ENCODE measurements around the gene ACAD11. TPM values are rescaled to one million over a fixed set of nuclear protein-coding genes. Genes with fewer than 3 reads are reported as not detected.

ACAD11 gene
- total RNA-seq, 2 experiments from 2014 or later, result 18.5 to 23.5 TPM

DNA sequence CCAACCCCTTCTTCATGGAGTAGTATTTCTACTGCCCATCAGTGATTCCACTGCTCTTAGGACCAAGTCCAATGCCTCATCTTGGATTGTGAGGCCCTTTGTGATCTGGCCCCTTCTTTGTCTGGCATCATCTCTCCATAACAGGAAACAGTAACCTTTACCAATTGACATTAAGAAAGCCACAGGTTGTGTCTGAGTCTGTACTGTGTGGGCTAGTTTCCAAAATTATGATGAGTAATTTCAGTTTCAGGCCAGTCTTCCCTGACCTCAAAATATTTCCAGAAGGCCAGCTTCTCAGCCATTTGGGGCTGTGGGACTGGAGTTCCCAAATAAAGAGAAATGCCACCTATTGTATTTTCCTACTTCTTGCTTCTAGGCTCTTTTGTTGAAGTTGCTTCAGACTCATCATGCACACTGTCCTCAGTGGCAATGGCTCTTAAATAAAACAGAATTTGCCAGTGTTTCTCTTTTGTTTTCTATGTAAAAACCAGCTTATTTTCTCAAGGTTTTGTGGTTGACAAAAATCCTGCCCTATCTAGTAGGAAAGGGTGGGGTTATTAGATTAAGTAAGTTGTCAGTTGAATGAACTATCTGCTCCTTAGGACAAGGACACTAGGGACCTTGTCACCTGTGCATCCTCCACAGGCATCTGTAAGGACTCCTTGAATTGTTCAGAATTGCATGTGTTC lies 109.6 kb downstream of the ACAD11 start:
- intact Hi-C loops (cut with micrococcal nuclease; ENCODE audit: unreplicated experiment), result no loop called here
- H3K27ac ChIP-seq (ENCODE audit: low read depth, low read length, poor library complexity, severe bottlenecking), result no peak overlapping the region
- ChIA-PET CTCF (ENCODE audit: unreplicated experiment) (no interaction called here), POLR2A (interaction anchor here (1.3 kb wide), 1 partner anchor 14 kb away, joined by 3 read pairs; no protein-coding TSS in a partner anchor)
- H3K4me3 ChIP-seq (ENCODE audit: low read depth, low read length, poor library complexity, severe bottlenecking), result no peak overlapping the region
- BruUV-seq (replicated peaks), result no TSS peak
- no peak for DNase-seq (ENCODE audit: low spot score)
- TF ChIP-seq EZH2phosphoT487 (IDR thresholded peaks at IDR 0.05; ENCODE audit: borderline replicate concordance, low read depth, low read length), result no peak
- TF ChIP-seq, protein P1, sequence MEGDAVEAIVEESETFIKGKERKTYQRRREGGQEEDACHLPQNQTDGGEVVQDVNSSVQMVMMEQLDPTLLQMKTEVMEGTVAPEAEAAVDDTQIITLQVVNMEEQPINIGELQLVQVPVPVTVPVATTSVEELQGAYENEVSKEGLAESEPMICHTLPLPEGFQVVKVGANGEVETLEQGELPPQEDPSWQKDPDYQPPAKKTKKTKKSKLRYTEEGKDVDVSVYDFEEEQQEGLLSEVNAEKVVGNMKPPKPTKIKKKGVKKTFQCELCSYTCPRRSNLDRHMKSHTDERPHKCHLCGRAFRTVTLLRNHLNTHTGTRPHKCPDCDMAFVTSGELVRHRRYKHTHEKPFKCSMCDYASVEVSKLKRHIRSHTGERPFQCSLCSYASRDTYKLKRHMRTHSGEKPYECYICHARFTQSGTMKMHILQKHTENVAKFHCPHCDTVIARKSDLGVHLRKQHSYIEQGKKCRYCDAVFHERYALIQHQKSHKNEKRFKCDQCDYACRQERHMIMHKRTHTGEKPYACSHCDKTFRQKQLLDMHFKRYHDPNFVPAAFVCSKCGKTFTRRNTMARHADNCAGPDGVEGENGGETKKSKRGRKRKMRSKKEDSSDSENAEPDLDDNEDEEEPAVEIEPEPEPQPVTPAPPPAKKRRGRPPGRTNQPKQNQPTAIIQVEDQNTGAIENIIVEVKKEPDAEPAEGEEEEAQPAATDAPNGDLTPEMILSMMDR (conservative IDR thresholded peaks at IDR 0.05; ENCODE audit: low read length), result no peak
- H3K9me2 ChIP-seq (ENCODE audit: insufficient read depth, low read length), result no peaks in the 10 kb centered on the region
- no peaks in the 10 kb centered on the region for H3K36me3 ChIP-seq (ENCODE audit: insufficient read depth, low read length)
- H2AFZ ChIP-seq (ENCODE audit: low read length), result peak overlapping the region; percentile 36; the same call in 1 of the 2 replicates
- no peak overlapping the region for H3K4me2 ChIP-seq (ENCODE audit: low read length)
- H4K20me1 ChIP-seq (ENCODE audit: insufficient read depth, low read length), result no peaks in the 10 kb centered on the region
- H3K9me3 ChIP-seq (ENCODE audit: low read length), result peaks cover 9% of the 10 kb centered on the region; the same call in 1 of the 2 replicates
- H3K4me1 ChIP-seq (ENCODE audit: insufficient read depth, low read length, poor library complexity, severe bottlenecking), result peaks cover 12% of the 10 kb centered on the region
- no peaks in the 10 kb centered on the region for H3K79me2 ChIP-seq (ENCODE audit: insufficient read depth, low read depth, low read length)

DNA sequence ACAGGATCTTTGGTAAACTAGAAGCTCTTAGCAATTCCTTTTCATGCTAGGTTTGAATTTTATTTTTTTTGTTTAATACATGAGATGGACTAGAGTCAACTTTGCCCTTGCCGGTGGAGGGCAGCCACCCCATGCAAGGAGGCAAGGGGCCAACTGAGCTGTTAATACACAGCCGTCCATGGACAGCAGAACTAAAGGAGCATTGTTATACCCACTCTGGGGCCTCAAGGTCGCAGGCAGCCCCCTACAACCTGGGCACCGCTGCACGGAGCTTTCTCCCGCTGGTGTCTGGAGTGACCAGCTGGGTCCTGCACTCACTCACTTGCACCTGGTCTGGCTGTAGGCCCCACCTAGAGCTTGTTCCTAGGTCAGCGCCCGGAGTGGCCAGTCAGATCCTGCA lies 110.4 kb downstream of the ACAD11 start:
- TF ChIP-seq, protein P1 (conservative IDR thresholded peaks at IDR 0.05; ENCODE audit: low read length), result no peak
- no peak for TF ChIP-seq EZH2phosphoT487 (IDR thresholded peaks at IDR 0.05; ENCODE audit: borderline replicate concordance, low read depth, low read length)
- Histone ChIP-seq H3K4me3 (ENCODE audit: low read depth, low read length, poor library complexity, severe bottlenecking) (no peak overlapping the region), H3K36me3 (ENCODE audit: insufficient read depth, low read length) (no peaks in the 10 kb centered on the region), H3K27ac (ENCODE audit: low read depth, low read length, poor library complexity, severe bottlenecking) (no peak overlapping the region), H3K79me2 (ENCODE audit: insufficient read depth, low read depth, low read length) (no peaks in the 10 kb centered on the region), H3K4me2 (ENCODE audit: low read length) (no peak overlapping the region), H3K9me2 (ENCODE audit: insufficient read depth, low read length) (no peaks in the 10 kb centered on the region), H4K20me1 (ENCODE audit: insufficient read depth, low read length) (no peaks in the 10 kb centered on the region), H3K4me1 (ENCODE audit: insufficient read depth, low read length, poor library complexity, severe bottlenecking) (peaks cover 12% of the 10 kb centered on the region), H2AFZ (ENCODE audit: low read length) (no peak overlapping the region), H3K9me3 (ENCODE audit: low read length) (peaks cover 9% of the 10 kb centered on the region; the same call in 1 of the 2 replicates)
- no peak for DNase-seq (ENCODE audit: low spot score)
- POLR2A ChIA-PET, result interaction anchor here (1.1 to 2.1 kb wide), 2 partner anchors 74 to 77 kb away, joined by 3 to 4 read pairs; no protein-coding TSS in a partner anchor
- intact Hi-C loops (cut with micrococcal nuclease; ENCODE audit: unreplicated experiment), result no loop called here
- CTCF ChIA-PET (ENCODE audit: unreplicated experiment), result no interaction called here
- BruUV-seq (replicated peaks), result no TSS peak

DNA sequence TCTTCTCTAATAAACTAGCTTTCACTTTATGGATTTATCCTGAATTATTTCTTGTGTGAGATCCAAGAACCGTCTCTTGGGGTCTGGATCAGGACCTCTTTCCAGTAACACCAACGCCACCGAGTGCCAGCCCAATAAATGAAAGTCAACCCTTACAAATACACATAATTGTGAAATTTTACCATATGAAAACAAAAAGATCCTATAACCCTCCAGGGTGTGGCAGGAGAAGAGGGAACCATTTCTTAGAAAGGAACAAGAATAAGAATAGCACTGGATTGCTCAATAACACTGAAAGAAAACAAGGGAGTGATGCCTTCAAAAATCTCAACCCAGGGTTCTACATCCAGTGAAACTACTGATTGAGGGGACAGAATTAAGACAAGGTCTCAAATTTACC lies 114.1 kb downstream of the ACAD11 start:
- no peak overlapping the region for H3K27ac ChIP-seq (ENCODE audit: low read depth, low read length, poor library complexity, severe bottlenecking)
- peaks cover 7% of the 10 kb centered on the region for H3K4me1 ChIP-seq (ENCODE audit: insufficient read depth, low read length, poor library complexity, severe bottlenecking)
- no peak for DNase-seq (ENCODE audit: low spot score)
- H2AFZ ChIP-seq (ENCODE audit: low read length), result no peak overlapping the region
- no peaks in the 10 kb centered on the region for H3K9me2 ChIP-seq (ENCODE audit: insufficient read depth, low read length)
- ChIA-PET POLR2A (interaction anchor here (0.6 kb wide), 1 partner anchor 1582 kb away, joined by 4 read pairs; no protein-coding TSS in a partner anchor), CTCF (ENCODE audit: unreplicated experiment) (no interaction called here)
- no peaks in the 10 kb centered on the region for H4K20me1 ChIP-seq (ENCODE audit: insufficient read depth, low read length)
- BruUV-seq (replicated peaks), result no TSS peak
- H3K36me3 ChIP-seq (ENCODE audit: insufficient read depth, low read length), result peaks cover under 1% of the 10 kb centered on the region; the same call in 1 of the 2 replicates
- TF ChIP-seq EZH2phosphoT487 (IDR thresholded peaks at IDR 0.05; ENCODE audit: borderline replicate concordance, low read depth, low read length), result no peak
- TF ChIP-seq, protein P1 (conservative IDR thresholded peaks at IDR 0.05; ENCODE audit: low read length), result no peak
- no peaks in the 10 kb centered on the region for H3K79me2 ChIP-seq (ENCODE audit: insufficient read depth, low read depth, low read length)
- H3K4me3 ChIP-seq (ENCODE audit: low read depth, low read length, poor library complexity, severe bottlenecking), result no peak overlapping the region
- H3K4me2 ChIP-seq (ENCODE audit: low read length), result no peak overlapping the region
- intact Hi-C loops (cut with micrococcal nuclease; ENCODE audit: unreplicated experiment), result no loop called here
- peaks cover 9% of the 10 kb centered on the region; the same call in 1 of the 2 replicates for H3K9me3 ChIP-seq (ENCODE audit: low read length)

All from OCI-LY7 (cell line).